GM12878 (cell line): Measurements from ENCODE around the gene ARHGEF33.

Experiments used
- ATF2 ChIP-seq: IDR thresholded peaks from 2 replicates; pipeline ENCODE4 v1.6.1; 2012; ENCODE audit warnings: low read length, inconsistent platforms
- EP300 ChIP-seq, 2 experiments: fragments of 150-350 bp in 1 of 2; IDR thresholded peaks; 2 replicates each; pipeline ENCODE4 v1.6.1; 2011 to 2012; ENCODE audit warnings: low read depth in 2 of 2, low read length in 2 of 2, borderline replicate concordance in 1 of 2, improper control_type of control experiment in 1 of 2, inconsistent platforms in 1 of 2; ENCODE audit not compliant: control insufficient read depth in 1 of 2
- NR2F1 ChIP-seq: fragments of 450-650 bp; conservative IDR thresholded peaks from 2 replicates; pipeline ENCODE4 v1.6.1; 2017; ENCODE audit warnings: mild to moderate bottlenecking

- TF ChIP-seq EP300 (IDR thresholded peaks at IDR 0.05; ENCODE audit: borderline replicate concordance in 1 of 2, control insufficient read depth in 1 of 2, low read depth in 2 of 2, low read length in 2 of 2) (no peak), NR2F1 (no peak), ATF2 (no peak)
These were observed 13.3 kb upstream of the ARHGEF33 start for GRCh38 chr2:38876407-38876806.
